Gastroesophageal sphincter (tissue), 3 donors: ENCODE results near the gene LGALS8.

ENCODE experiments used
- EP300 ChIP-seq: sonication (generic); formaldehyde crosslinking; IDR thresholded peaks from one replicate; pipeline ENCODE4 v1.6.1; 2017; ENCODE audit warnings: antibody characterized with exemption, mild to moderate bottlenecking
- POLR2A ChIP-seq, 2 donors: fragments of 450-650 bp; IDR thresholded peaks; one replicate each; pipeline ENCODE4 v1.6.1; 2017; ENCODE audit warnings: antibody characterized with exemption in 2 of 2, mild to moderate bottlenecking in 2 of 2, moderate library complexity in 1 of 2
- POLR2AphosphoS5 ChIP-seq: sonication (generic); formaldehyde crosslinking; IDR thresholded peaks from one replicate; pipeline ENCODE4 v1.6.1; 2017; ENCODE audit warnings: antibody characterized with exemption
- TF ChIP-seq, protein P1 (sequence below), 4 experiments: fragments of 200-600 bp in 2 of 4; fragments of 450-650 bp in 2 of 4; sonication (generic) in 1 of 4; IDR thresholded peaks; one replicate each; pipeline ENCODE4 v1.5.1; 2017 to 2019; ENCODE audit warnings: antibody characterized with exemption in 4 of 4, mild to moderate bottlenecking in 2 of 4, moderate library complexity in 2 of 4

GRCh38 chr1:236589531-236589930 is 65.7 kb downstream of the LGALS8 start:
- TF ChIP-seq, protein P1, sequence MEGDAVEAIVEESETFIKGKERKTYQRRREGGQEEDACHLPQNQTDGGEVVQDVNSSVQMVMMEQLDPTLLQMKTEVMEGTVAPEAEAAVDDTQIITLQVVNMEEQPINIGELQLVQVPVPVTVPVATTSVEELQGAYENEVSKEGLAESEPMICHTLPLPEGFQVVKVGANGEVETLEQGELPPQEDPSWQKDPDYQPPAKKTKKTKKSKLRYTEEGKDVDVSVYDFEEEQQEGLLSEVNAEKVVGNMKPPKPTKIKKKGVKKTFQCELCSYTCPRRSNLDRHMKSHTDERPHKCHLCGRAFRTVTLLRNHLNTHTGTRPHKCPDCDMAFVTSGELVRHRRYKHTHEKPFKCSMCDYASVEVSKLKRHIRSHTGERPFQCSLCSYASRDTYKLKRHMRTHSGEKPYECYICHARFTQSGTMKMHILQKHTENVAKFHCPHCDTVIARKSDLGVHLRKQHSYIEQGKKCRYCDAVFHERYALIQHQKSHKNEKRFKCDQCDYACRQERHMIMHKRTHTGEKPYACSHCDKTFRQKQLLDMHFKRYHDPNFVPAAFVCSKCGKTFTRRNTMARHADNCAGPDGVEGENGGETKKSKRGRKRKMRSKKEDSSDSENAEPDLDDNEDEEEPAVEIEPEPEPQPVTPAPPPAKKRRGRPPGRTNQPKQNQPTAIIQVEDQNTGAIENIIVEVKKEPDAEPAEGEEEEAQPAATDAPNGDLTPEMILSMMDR (IDR thresholded peaks at IDR 0.05) = no peak
- TF ChIP-seq POLR2AphosphoS5 (no peak), POLR2A (IDR thresholded peaks at IDR 0.05) (no peak), EP300 (no peak)
